ENCODE results near the gene EIF4E.
"Not testable (repeated sequence)": the region's sequence is repeated elsewhere in the genome, so short reads cannot be mapped to it uniquely, and the experiment has no call there.

Gene EIF4E

DNA sequence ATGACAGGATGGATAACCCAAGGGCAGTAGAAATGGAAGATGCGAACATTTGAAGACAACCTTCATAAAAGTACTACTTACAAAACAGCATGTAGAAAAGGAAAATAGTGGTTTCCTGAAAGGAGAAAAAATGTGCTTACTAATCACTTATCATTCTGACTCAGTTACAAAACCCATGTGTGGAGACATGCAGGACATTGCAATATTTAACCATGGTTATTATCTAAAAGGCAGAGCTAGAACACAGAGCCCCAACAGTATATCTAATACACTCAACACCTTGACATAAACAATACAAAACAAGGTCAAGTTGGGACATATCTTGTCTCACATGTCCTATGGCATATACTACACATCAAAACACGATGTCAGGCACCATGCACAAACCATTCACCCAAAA lies 55.9 kb downstream of the EIF4E start:
- DNase-seq (ENCODE audit: low read depth), result no peak

DNA sequence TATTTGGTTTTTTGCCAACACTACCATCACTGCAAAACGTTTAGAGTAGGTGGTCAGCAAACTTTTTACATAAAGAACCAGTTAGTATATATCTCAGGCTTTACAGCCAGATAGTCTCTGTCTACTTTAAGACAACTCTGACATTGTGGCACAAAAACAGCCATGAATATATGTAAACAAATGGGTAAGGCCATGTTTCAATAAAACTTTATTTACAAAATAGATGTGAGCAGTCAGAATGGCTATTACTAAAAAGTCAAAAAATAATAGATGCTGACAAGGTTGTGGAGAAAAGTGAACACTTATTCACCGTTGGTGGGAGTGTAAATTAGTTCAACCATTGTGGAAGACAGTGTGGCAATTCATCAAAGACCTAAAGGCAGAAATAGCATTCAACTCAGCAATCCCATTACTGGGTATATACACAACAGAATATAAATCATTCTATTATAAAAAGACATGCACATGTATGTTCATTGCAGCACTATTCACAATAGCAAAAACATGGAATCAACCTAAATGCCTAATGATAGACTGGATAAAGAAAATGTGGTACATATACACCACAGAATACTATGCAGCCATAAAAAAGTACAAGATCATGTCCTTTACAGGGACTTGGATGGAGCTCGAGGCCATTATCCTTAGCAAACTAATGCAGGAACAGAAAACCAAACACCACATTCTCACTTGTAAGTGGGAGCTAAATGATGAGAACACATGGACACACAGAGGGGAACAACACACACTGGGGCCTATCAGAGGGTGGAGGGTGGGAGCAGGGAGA lies 56.6 kb downstream of the EIF4E start:
- DNase-seq (ENCODE audit: low read depth), result not testable (repeated sequence)

DNA sequence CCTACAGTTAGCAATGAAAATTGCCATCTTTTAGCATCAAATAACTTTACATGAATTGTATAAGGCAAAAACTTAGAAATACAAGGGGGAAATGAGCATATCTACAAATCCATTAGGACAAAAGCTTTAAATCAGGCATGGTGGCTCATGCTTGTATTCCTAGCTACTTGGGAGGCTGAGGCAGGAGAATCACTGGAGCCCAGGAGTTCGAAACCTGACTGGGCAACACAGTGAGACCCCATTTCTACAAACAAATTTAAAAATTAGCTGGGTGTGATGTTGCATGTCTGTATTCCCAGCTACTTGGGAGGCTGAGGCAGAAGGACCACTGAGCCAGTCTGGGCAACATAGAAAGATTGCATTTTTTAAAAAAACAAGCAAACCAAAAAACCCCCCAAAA lies 61.3 kb downstream of the EIF4E start:
- DNase-seq (ENCODE audit: low read depth), result no peak

DNA sequence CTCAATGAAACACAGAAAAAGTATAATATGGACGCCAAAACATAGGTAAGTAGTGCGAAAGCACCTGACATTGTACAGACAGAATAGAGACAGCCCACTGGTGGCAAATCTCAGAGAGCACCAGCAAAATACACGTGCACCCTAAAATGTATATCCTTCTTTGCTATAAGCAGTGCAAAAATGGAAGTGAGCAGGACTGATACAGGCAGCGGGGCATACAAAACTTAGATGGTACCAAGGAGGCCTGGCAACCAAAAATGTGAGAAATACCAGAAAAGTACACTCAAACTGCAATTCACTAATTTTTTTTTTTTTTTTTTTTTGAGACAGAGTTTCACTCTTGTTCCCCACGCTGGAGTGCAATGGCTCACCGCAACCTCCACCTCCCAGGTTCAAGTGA lies 63.9 kb downstream of the EIF4E start:
- DNase-seq (ENCODE audit: low read depth), result no peak

DNA sequence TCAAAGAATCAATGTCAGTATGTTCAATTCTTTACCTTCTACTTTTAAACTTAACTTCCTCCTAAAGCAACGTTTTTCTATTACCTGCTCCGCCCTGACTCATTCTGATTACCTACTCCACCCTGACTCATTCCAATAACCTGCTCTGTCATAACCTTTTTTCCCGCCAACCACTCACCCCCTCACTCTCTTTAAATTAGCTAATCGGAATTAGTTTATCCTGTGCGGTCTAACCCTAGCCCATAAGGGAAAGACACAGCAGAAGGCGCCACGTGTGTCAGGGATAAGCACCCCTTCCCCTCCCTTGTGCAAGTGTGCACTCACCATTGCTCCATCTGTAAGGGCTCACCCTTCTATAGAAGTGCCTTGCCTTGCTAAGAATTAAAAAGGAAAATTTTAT lies 64.4 kb downstream of the EIF4E start:
- no peak for DNase-seq (ENCODE audit: low read depth)

DNA sequence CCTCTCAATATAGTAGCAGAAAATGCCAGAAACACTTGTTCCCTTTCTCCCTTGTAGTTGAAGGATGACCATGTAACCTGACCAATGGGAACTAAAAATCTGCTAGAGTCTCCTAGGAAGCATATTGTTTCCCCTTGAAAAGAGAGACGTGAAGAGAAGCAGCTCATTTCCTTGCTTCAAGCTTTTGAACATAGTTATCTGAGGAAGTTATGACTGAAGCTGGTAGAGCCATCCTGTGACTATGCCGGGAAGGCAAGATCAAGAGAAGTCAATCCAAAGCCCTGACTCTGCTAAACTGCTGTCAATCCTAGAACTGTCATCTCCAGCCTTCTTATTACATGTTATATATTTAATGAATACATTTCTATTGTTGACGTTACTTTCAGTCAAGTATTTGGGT lies 66.6 kb downstream of the EIF4E start:
- DNase-seq (ENCODE audit: low read depth), result no peak

DNA sequence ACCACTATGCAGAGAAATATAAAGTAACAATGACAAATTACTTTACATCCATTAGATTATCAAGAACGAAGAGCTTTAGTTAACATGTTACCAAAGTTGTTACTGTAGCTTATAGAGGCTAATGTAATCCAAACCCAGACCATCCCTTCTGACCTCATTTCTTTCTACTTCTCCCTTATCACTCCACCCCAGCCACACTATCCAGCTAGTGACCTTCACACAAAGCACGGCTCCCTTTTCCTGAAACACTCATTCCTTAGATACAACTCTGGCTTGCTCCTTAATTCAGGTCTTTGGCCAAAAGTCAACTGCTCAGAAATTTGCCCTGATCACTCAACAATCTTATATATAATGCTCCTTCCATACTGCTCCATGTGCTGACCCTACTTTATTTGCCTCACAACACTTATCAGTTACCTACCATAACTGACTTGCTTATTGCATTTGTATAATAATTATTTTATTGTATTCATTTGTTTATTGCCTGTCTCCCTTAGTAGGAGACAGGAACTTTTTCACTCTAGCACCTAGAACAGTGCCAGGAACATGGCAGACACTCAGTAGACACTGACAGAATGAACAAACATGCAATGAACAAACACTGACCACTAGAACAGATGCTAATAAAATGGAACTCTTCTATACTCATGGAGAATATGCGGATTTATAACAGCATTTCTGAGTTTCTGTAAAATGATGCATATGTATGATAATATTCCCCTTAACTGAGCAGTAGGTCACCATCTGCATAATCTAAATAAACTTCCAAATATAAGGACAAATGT lies 67.6 kb downstream of the EIF4E start:
- no peak for DNase-seq (ENCODE audit: low read depth)

- no peak for DNase-seq (ENCODE audit: low read depth)
These were observed 77.1 kb downstream of the EIF4E start for GRCh38 chr4:98851806-98852205.

- no peak for DNase-seq (ENCODE audit: low read depth)
These were observed 78.0 kb downstream of the EIF4E start for GRCh38 chr4:98850937-98851336.

GRCh38 chr4:98848448-98848847 lies 80.5 kb downstream of the EIF4E start:
- DNase-seq (ENCODE audit: low read depth), result no peak

DNA sequence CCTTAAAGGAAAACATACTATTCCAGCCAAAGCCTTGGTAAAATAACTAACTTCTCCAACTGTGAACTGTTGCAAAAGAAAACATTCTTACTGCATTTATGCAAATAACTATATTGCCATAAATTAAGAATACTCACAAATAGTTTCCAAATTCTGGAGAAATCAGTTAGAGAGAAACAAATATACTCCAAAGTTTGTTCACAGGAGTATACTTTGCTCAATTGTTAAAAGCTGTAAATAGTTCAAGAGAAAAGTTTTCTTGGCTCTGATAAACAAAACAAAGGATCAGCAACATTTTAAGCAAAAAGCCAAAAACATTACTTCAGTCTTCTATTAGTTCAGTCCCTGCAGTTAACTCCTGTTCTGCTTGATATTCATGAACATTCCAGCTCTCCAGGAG lies 83.0 kb downstream of the EIF4E start:
- no peak for DNase-seq (ENCODE audit: low read depth)

GRCh38 chr4:98842917-98843316 lies 86.0 kb downstream of the EIF4E start:
- not testable (repeated sequence) for DNase-seq (ENCODE audit: low read depth)

- no peak for DNase-seq (ENCODE audit: low read depth)
These were observed 89.8 kb downstream of the EIF4E start for GRCh38 chr4:98838977-98839618.

- DNase-seq (ENCODE audit: low read depth), result no peak
These were observed 90.4 kb downstream of the EIF4E start for GRCh38 chr4:98838531-98838930.

GRCh38 chr4:98833384-98833783 lies 95.5 kb downstream of the EIF4E start:
- DNase-seq (ENCODE audit: low read depth), result no peak

DNA sequence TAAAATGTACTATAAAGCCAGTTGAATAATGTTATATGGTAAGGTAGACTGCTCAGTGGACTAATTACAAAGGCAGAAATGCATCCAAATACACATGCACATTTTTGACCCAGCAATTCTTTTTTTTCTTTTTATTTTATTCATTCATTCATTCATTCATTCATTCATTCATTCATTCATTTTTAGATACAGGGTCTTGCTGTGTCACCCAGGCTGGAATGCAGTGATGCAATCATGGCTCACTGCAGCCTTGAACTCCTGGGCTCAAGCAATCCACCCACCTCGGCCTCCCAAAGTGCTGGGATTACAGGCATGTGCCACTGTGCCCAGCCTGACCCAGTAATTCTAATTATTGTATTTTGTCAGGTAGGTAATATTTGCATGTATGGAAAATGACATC lies 97.9 kb downstream of the EIF4E start:
- DNase-seq (ENCODE audit: low read depth), result not testable (repeated sequence)

Data from stimulated activated CD8-positive, alpha-beta memory T cell treated with anti-CD3 and anti-CD28 coated beads, Interleukin-7, amount 100 ng/mL, for 24 hours (primary cell).